Activated CD8-positive, alpha-beta T cell treated with anti-CD3 and anti-CD28 coated beads for 36 hours (primary cell): Measurements from ENCODE around the gene GALNT16. TPM values are rescaled to one million over a fixed set of nuclear protein-coding genes. Genes with fewer than 3 reads are reported as not detected.

Experiments
- ATAC-seq: fragments of 200-7000 bp; cut with Tn5 transposase; one replicate; pipeline ENCODE4 v1.10.0; 2021; ENCODE audit warnings: mild to moderate bottlenecking, moderate library complexity
- CTCF ChIA-PET: fragments of 350-600 bp; sonication (Branson Sonifier 250); formaldehyde crosslinking; loops from one replicate; lab custom pipeline; 2021; ENCODE audit warnings: antibody characterized with exemption; lab: Charles Lee
- POLR2A ChIA-PET: fragments of 350-600 bp; sonication (Branson Sonifier 250); formaldehyde crosslinking; loops from one replicate; lab custom pipeline; 2021; ENCODE audit warnings: antibody characterized with exemption; lab: Charles Lee
- DNase-seq: peaks from one replicate; pipeline ENCODE4 v3.0.0-alpha.2; 2020
- H3K27ac Mint-ChIP-seq: one replicate; pipeline ENCODE4 v1.8.0; 2021; ENCODE audit warnings: mild to moderate bottlenecking, mixed read lengths
- H3K27me3 Mint-ChIP-seq: one replicate; pipeline ENCODE4 v1.8.0; 2021; ENCODE audit warnings: mixed read lengths
- H3K36me3 Mint-ChIP-seq: one replicate; pipeline ENCODE4 v1.8.0; 2021; ENCODE audit warnings: low read depth, mixed read lengths
- H3K4me1 Mint-ChIP-seq: one replicate; pipeline ENCODE4 v1.8.0; 2021; ENCODE audit warnings: low read depth, mixed read lengths
- H3K4me3 Mint-ChIP-seq: one replicate; pipeline ENCODE4 v1.8.0; 2021; ENCODE audit warnings: mild to moderate bottlenecking, moderate library complexity, mixed read lengths
- H3K9me3 Mint-ChIP-seq: one replicate; pipeline ENCODE4 v1.8.0; 2021; ENCODE audit warnings: mixed read lengths
- CTCF ChIP-seq: fragments of 200-600 bp; IDR thresholded peaks from one replicate; pipeline ENCODE4 v1.8.0; 2022; ENCODE audit warnings: antibody characterized with exemption, mild to moderate bottlenecking
- intact Hi-C: fragments of 100-400 bp; cut with micrococcal nuclease; formaldehyde crosslinking; loops from one replicate; pipeline ENCODE4 v1.10.0; 2022
- total RNA-seq, 2 experiments: library from RNA; stranded (reverse); gene quantifications; one replicate each; pipeline ENCODE4 v1.2.3, GENCODE V29; 2021

GALNT16 gene
- total RNA-seq, 2 experiments from 2014 or later = not detected

- Mint-ChIP-seq H3K36me3 (peaks cover 11% of the 10 kb centered on the region), H3K4me1 (peaks cover 6% of the 10 kb centered on the region), H3K27ac (no peak overlapping the region), H3K27me3 (no peaks in the 10 kb centered on the region), H3K9me3 (no peaks in the 10 kb centered on the region), H3K4me3 (no peak overlapping the region)
- TF ChIP-seq CTCF = no peak
- DNase-seq (no peak), ATAC-seq (no peak)
- intact Hi-C loops = no loop called here
- CTCF ChIA-PET = interaction anchor here (1.6 kb wide), 1 partner anchor 223 kb away, joined by 5 read pairs; no protein-coding TSS in a partner anchor
- POLR2A ChIA-PET = no interaction called here
These were observed 22.8 kb upstream of the GALNT16 start for GRCh38 chr14:69237142-69237541.

DNA sequence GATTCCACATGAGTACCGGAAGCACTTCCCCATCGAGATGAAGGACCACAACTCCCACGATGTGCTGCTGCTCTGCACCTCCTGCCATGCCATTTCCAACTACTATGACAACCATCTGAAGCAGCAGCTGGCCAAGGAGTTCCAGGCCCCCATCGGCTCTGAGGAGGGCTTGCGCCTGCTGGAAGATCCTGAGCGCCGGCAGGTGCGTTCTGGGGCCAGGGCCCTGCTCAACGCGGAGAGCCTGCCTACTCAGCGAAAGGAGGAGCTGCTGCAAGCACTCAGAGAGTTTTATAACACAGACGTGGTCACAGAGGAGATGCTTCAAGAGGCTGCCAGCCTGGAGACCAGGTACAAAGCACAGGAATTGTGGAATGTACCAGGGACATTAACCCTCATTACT lies 22.4 kb upstream of the GALNT16 start:
- no peak for TF ChIP-seq CTCF
- H3K27ac Mint-ChIP-seq = no peak overlapping the region
- ChIA-PET CTCF (interaction anchor here (1.6 kb wide), 1 partner anchor 222 kb away, joined by 5 read pairs; no protein-coding TSS in a partner anchor), POLR2A (no interaction called here)
- no peaks in the 10 kb centered on the region for H3K27me3 Mint-ChIP-seq
- H3K4me1 Mint-ChIP-seq = peaks cover 6% of the 10 kb centered on the region
- ATAC-seq = no peak
- H3K36me3 Mint-ChIP-seq = peaks cover 9% of the 10 kb centered on the region
- no peak overlapping the region for H3K4me3 Mint-ChIP-seq
- intact Hi-C loops = no loop called here
- no peak for DNase-seq
- H3K9me3 Mint-ChIP-seq = no peaks in the 10 kb centered on the region

DNA sequence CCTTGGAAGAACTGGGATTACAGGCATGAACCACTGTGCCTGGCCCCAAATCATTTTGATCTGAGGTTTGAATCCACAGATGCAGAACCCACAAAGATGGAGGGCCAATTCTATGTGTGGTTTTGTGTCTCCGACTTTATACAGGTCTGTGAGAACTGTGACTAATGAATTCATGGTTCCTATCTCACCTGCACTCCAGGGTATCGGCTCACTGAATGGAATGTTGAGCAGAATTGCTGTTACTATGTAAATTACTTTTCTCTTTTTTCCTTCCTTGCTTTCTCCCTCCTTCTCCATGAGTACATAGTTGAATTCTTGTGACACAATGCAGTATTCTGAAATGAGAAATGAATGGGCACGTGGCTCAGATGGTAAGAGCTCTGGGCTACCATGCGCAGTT lies 21.1 kb upstream of the GALNT16 start:
- TF ChIP-seq CTCF = no peak
- Mint-ChIP-seq H3K36me3 (peaks cover 9% of the 10 kb centered on the region), H3K4me3 (no peak overlapping the region), H3K27ac (no peak overlapping the region), H3K9me3 (no peaks in the 10 kb centered on the region), H3K27me3 (no peaks in the 10 kb centered on the region), H3K4me1 (peaks cover 6% of the 10 kb centered on the region)
- POLR2A ChIA-PET = no interaction called here
- DNase-seq = no peak
- no peak for ATAC-seq
- CTCF ChIA-PET = interaction anchor here (1.1 to 1.6 kb wide), 3 partner anchors 110 to 221 kb away, joined by 5 to 7 read pairs (median 5); no protein-coding TSS in a partner anchor
- intact Hi-C loops = no loop called here

GRCh38 chr14:69240527-69241173 lies 19.3 kb upstream of the GALNT16 start:
- no peak for TF ChIP-seq CTCF
- no peaks in the 10 kb centered on the region for H3K9me3 Mint-ChIP-seq
- DNase-seq = no peak
- ATAC-seq = no peak
- ChIA-PET CTCF (interaction anchor here (1.4 to 4.0 kb wide), 4 partner anchors 204 to 333 kb away, joined by 4 to 79 read pairs (median 28); partner anchors contain the start of gene CCDC177), POLR2A (no interaction called here)
- peaks cover 4% of the 10 kb centered on the region for H3K4me1 Mint-ChIP-seq
- intact Hi-C loops = loop anchor here (5.0 kb wide), 1 partner anchor 222 kb away; no protein-coding TSS in a partner anchor
- H3K4me3 Mint-ChIP-seq = no peak overlapping the region
- peaks cover 5% of the 10 kb centered on the region for H3K36me3 Mint-ChIP-seq
- no peaks in the 10 kb centered on the region for H3K27me3 Mint-ChIP-seq
- H3K27ac Mint-ChIP-seq = no peak overlapping the region

DNA sequence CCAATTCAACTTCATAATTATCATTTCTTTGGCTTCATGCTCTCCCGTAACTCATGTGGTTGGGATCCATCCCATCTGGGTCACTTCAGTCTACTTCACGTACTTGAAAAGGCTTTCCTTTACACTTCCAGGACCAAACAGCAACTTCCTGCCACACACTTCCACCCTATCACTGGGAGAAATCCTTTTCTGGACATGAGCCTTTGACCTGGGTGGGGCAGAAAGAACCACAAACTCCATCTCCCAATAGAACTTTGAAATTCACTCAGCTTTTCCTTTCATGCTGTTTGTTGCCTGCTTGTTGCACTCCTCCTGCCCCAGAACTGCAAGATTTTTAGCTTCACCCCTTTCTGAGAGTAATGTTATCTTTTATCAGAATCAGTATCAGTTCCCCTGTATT lies 18.4 kb upstream of the GALNT16 start:
- no peaks in the 10 kb centered on the region for H3K9me3 Mint-ChIP-seq
- H3K4me1 Mint-ChIP-seq = no peaks in the 10 kb centered on the region
- no peak for DNase-seq
- ATAC-seq = no peak
- H3K27me3 Mint-ChIP-seq = no peaks in the 10 kb centered on the region
- ChIA-PET POLR2A (interaction anchor here (0.7 kb wide), 1 partner anchor 129 kb away, joined by 3 read pairs; no protein-coding TSS in a partner anchor), CTCF (interaction anchor here (0.7 to 4.0 kb wide), 23 partner anchors 9 to 332 kb away, joined by 3 to 79 read pairs (median 5); partner anchors contain the start of genes CCDC177 and GALNT16)
- no peak overlapping the region for H3K27ac Mint-ChIP-seq
- TF ChIP-seq CTCF = no peak
- no peak overlapping the region for H3K4me3 Mint-ChIP-seq
- intact Hi-C loops = loop anchor here (5.0 kb wide), 1 partner anchor 221 kb away; no protein-coding TSS in a partner anchor
- H3K36me3 Mint-ChIP-seq = peaks cover 2% of the 10 kb centered on the region
